Astrocyte of the cerebellum (primary cell): ENCODE measurements around the gene RGS3.

Experiments
- DNase-seq: peaks from one replicate; pipeline ENCODE4 v3.0.0-alpha.2; 2011; ENCODE audit warnings: low read depth
- H3K4me3 ChIP-seq: 2 replicates; pipeline ENCODE4 v1.5.1; 2011; ENCODE audit warnings: mild to moderate bottlenecking, low read depth, low read length, moderate library complexity
- in situ Hi-C: cut with HindIII; loops from 2 replicates; pipeline ENCODE4 v1.10.0; 2017; ENCODE audit warnings: low sequenced_read_pairs
- TF ChIP-seq, protein P1 (sequence below): IDR thresholded peaks from 2 replicates; pipeline ENCODE4 v1.5.1; 2012; ENCODE audit warnings: low read length, low read depth, moderate library complexity, mild to moderate bottlenecking; ENCODE audit errors: missing control alignments

RGS3 gene

DNA sequence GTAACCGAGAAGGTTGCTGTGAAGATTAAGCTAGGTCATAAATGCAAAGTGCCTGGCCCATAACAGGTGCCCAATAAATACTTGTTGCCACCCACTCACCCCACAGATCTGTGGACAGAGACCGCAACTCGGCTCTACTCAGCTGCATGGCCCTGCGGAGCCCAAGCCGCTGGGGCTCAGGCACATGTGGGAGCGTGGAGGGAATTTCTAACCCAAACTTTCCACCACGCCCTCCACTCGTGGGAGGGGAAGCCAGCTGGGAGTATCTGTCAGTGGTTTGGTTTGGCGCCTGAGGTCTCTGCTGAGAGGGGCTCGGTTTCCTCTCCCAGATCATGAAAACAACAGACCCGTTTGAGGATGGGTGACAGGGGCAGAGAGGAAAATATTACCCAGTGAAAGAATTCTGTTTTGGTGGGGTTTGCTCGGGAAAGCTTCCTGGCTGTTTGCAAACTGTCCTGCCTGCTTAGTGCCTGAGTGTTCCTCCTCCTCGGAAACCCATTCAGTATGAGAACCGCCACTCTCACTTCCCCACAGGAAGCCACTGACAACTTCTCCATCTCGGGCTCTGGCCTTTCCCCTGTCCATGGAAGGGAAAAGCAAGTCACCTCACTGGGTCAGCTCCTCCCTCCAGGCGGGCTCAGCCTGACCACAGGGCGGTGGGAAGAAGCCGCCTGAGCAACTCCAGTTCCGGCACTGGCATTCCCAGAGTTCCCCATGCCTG lies 60.1 kb downstream of the RGS3 start:
- no peak overlapping the region for H3K4me3 ChIP-seq
- TF ChIP-seq, protein P1, sequence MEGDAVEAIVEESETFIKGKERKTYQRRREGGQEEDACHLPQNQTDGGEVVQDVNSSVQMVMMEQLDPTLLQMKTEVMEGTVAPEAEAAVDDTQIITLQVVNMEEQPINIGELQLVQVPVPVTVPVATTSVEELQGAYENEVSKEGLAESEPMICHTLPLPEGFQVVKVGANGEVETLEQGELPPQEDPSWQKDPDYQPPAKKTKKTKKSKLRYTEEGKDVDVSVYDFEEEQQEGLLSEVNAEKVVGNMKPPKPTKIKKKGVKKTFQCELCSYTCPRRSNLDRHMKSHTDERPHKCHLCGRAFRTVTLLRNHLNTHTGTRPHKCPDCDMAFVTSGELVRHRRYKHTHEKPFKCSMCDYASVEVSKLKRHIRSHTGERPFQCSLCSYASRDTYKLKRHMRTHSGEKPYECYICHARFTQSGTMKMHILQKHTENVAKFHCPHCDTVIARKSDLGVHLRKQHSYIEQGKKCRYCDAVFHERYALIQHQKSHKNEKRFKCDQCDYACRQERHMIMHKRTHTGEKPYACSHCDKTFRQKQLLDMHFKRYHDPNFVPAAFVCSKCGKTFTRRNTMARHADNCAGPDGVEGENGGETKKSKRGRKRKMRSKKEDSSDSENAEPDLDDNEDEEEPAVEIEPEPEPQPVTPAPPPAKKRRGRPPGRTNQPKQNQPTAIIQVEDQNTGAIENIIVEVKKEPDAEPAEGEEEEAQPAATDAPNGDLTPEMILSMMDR = no peak
- DNase-seq = no peak
- in situ Hi-C loops = no loop called here

GRCh38 chr9:113524468-113524867 lies 60.9 kb downstream of the RGS3 start:
- TF ChIP-seq, protein P1 = no peak
- H3K4me3 ChIP-seq = no peak overlapping the region
- no peak for DNase-seq
- in situ Hi-C loops = no loop called here

- TF ChIP-seq, protein P1 = no peak
- DNase-seq = no peak
- H3K4me3 ChIP-seq = no peak overlapping the region
- in situ Hi-C loops = no loop called here
These were observed 61.7 kb downstream of the RGS3 start for GRCh38 chr9:113525205-113525604.

GRCh38 chr9:113525831-113526230 lies 62.3 kb downstream of the RGS3 start:
- in situ Hi-C loops = no loop called here
- H3K4me3 ChIP-seq = no peak overlapping the region
- no peak for DNase-seq
- TF ChIP-seq, protein P1 = no peak

GRCh38 chr9:113526231-113526746 lies 62.8 kb downstream of the RGS3 start:
- in situ Hi-C loops = no loop called here
- no peak overlapping the region for H3K4me3 ChIP-seq
- DNase-seq = no peak
- TF ChIP-seq, protein P1 = no peak

GRCh38 chr9:113526841-113527240 lies 63.3 kb downstream of the RGS3 start:
- TF ChIP-seq, protein P1 = no peak
- H3K4me3 ChIP-seq = no peak overlapping the region
- DNase-seq = no peak
- in situ Hi-C loops = no loop called here
